ENCODE results near the gene IPO11. TPM values are rescaled to one million over a fixed set of nuclear protein-coding genes. Genes with fewer than 3 reads are reported as not detected.

Gene IPO11
- total RNA-seq, 3 donors from 2014 or later: 31.5 to 34.7 (median 33.1) TPM

GRCh38 chr5:62596691-62597090 is 184.1 kb downstream of the IPO11 start:
- no peaks in the 10 kb centered on the region for H3K36me3 ChIP-seq
- DNase-seq (ENCODE audit: low spot score in 2 of 2): no peak
- TF ChIP-seq POLR2A (IDR thresholded peaks at IDR 0.05): no peak
- intact Hi-C loops (cut with DNase I; ENCODE audit: low total_unique reads): no loop called here
- H3K27me3 ChIP-seq: no peaks in the 10 kb centered on the region
- no peaks in the 10 kb centered on the region for H3K4me1 ChIP-seq
- no peaks in the 10 kb centered on the region for H3K9me3 ChIP-seq
- no peak overlapping the region for H3K27ac ChIP-seq
- no peak overlapping the region for H3K4me3 ChIP-seq

GRCh38 chr5:62597314-62597713 is 184.8 kb downstream of the IPO11 start:
- H3K27me3 ChIP-seq: no peaks in the 10 kb centered on the region
- H3K27ac ChIP-seq: no peak overlapping the region
- no peaks in the 10 kb centered on the region for H3K9me3 ChIP-seq
- H3K36me3 ChIP-seq: no peaks in the 10 kb centered on the region
- H3K4me1 ChIP-seq: no peaks in the 10 kb centered on the region
- intact Hi-C loops (cut with DNase I; ENCODE audit: low total_unique reads): no loop called here
- DNase-seq (ENCODE audit: low spot score in 2 of 2): no peak
- TF ChIP-seq POLR2A (IDR thresholded peaks at IDR 0.05): no peak
- no peak for TF ChIP-seq CTCF (IDR thresholded peaks at IDR 0.05)
- no peak for TF ChIP-seq POLR2AphosphoS5 (IDR thresholded peaks at IDR 0.05)
- no peak overlapping the region for H3K4me3 ChIP-seq

- TF ChIP-seq POLR2AphosphoS5 (IDR thresholded peaks at IDR 0.05): no peak
- TF ChIP-seq POLR2A (IDR thresholded peaks at IDR 0.05): no peak
- no peak for TF ChIP-seq CTCF (IDR thresholded peaks at IDR 0.05)
- H3K4me1 ChIP-seq: no peaks in the 10 kb centered on the region
- no peaks in the 10 kb centered on the region for H3K27me3 ChIP-seq
- H3K27ac ChIP-seq: no peak overlapping the region
- no peaks in the 10 kb centered on the region for H3K9me3 ChIP-seq
- intact Hi-C loops (cut with DNase I; ENCODE audit: low total_unique reads): no loop called here
- DNase-seq (ENCODE audit: low spot score in 2 of 2): no peak
- no peaks in the 10 kb centered on the region for H3K36me3 ChIP-seq
- H3K4me3 ChIP-seq: no peak overlapping the region
These were observed 188.1 kb downstream of the IPO11 start for GRCh38 chr5:62600560-62601252.

GRCh38 chr5:62603934-62604333 is 191.4 kb downstream of the IPO11 start:
- intact Hi-C loops (cut with DNase I; ENCODE audit: low total_unique reads): no loop called here
- no peaks in the 10 kb centered on the region for H3K36me3 ChIP-seq
- H3K4me3 ChIP-seq: no peak overlapping the region
- H3K9me3 ChIP-seq: no peaks in the 10 kb centered on the region
- TF ChIP-seq POLR2A (IDR thresholded peaks at IDR 0.05) (no peak), POLR2AphosphoS5 (IDR thresholded peaks at IDR 0.05) (no peak), CTCF (IDR thresholded peaks at IDR 0.05) (no peak)
- no peaks in the 10 kb centered on the region for H3K27me3 ChIP-seq
- no peaks in the 10 kb centered on the region for H3K4me1 ChIP-seq
- no peak for DNase-seq (ENCODE audit: low spot score in 2 of 2)
- H3K27ac ChIP-seq: no peak overlapping the region

- DNase-seq (ENCODE audit: low spot score in 2 of 2): no peak
- intact Hi-C loops (cut with DNase I; ENCODE audit: low total_unique reads): no loop called here
These were observed 193.1 kb downstream of the IPO11 start for GRCh38 chr5:62605638-62606037.

More at GRCh38 chr5:62605638-62606037, 193.1 kb downstream of the IPO11 start:
- no peak overlapping the region for H3K27ac ChIP-seq
- no peaks in the 10 kb centered on the region for H3K27me3 ChIP-seq
- no peaks in the 10 kb centered on the region for H3K4me1 ChIP-seq
- no peaks in the 10 kb centered on the region for H3K36me3 ChIP-seq
- no peaks in the 10 kb centered on the region for H3K9me3 ChIP-seq
- H3K4me3 ChIP-seq: no peak overlapping the region
- TF ChIP-seq POLR2A (IDR thresholded peaks at IDR 0.05): no peak
- TF ChIP-seq POLR2AphosphoS5 (IDR thresholded peaks at IDR 0.05): no peak
- TF ChIP-seq CTCF (IDR thresholded peaks at IDR 0.05): no peak
